Kidney (tissue), 14 donors: Measurements from ENCODE around the gene TUBGCP4. TPM values are rescaled to one million over a fixed set of nuclear protein-coding genes. Genes with fewer than 3 reads are reported as not detected.

ENCODE experiments used
- DNase-seq, 5 donors: peaks; one replicate each; pipeline ENCODE4 v3.0.0-alpha.2; 2013 to 2020
- FAIRE-seq: peaks from 2 replicates; lab custom pipeline; 2012; peaks lifted over from hg19 to GRCh38; lab: Jason Lieb, UNC
- H3K27ac ChIP-seq, 2 donors: one replicate each; pipeline ENCODE4 v1.7.0; 2013; ENCODE audit warnings: low read depth in 2 of 2, low read length in 2 of 2, inconsistent platforms in 1 of 2
- H3K27me3 ChIP-seq: one replicate; pipeline ENCODE4 v1.7.1; 2013; ENCODE audit warnings: low read length, inconsistent platforms; ENCODE audit not compliant: control insufficient read depth, insufficient read depth
- H3K36me3 ChIP-seq, 3 donors: one replicate each; pipeline versions ENCODE4 v1.7.0 to v1.7.1; 2013; ENCODE audit warnings: low read length in 3 of 3, control low read depth in 1 of 3, inconsistent platforms in 1 of 3; ENCODE audit not compliant: insufficient read depth in 3 of 3, control insufficient read depth in 2 of 3
- H3K4me1 ChIP-seq, 3 donors: one replicate each; pipeline versions ENCODE4 v1.7.0 to v1.7.1; 2013; ENCODE audit warnings: low read length in 3 of 3, inconsistent platforms in 1 of 3, low read depth in 1 of 3; ENCODE audit not compliant: control insufficient read depth in 2 of 3, insufficient read depth in 2 of 3
- H3K4me3 ChIP-seq, 3 donors: one replicate each; pipeline versions ENCODE4 v1.7.0 to v1.8.1; 2013; ENCODE audit warnings: low read length in 3 of 3, control low read depth in 1 of 3, inconsistent platforms in 1 of 3
- H3K9ac ChIP-seq, 3 donors: one replicate each; pipeline versions ENCODE4 v1.7.0 to v1.7.1; 2013; ENCODE audit warnings: low read length in 3 of 3, control low read depth in 1 of 3, inconsistent platforms in 1 of 3
- H3K9me3 ChIP-seq, 3 donors: one replicate each; pipeline versions ENCODE4 v1.7.0 to v1.7.1; 2013; ENCODE audit warnings: low read length in 3 of 3, control low read depth in 1 of 3, inconsistent platforms in 1 of 3; ENCODE audit not compliant: control insufficient read depth in 2 of 3, insufficient read depth in 1 of 3
- CTCF ChIP-seq: IDR thresholded peaks from 3 replicates; pipeline ENCODE4 v1.5.1; 2012; ENCODE audit warnings: mild to moderate bottlenecking, moderate library complexity, borderline replicate concordance; ENCODE audit not compliant: insufficient read depth; ENCODE audit errors: extremely low read depth
- intact Hi-C: fragments of 100-400 bp; cut with DNase I; formaldehyde crosslinking; loops from one replicate; pipeline ENCODE4 v1.11.1; 2022
- polyA plus RNA-seq: library from polyadenylated mRNA; stranded (reverse); fragments of 350-450 nt; fragmentation: Illumina TruSeq; extraction: RNeasy Lipid Tissue Mini Kit (QIAGEN cat#74804); gene quantifications from one replicate; pipeline ENCODE4 v1.2.3, GENCODE V29; 2014; ENCODE audit warnings: low read depth, low replicate concordance; ENCODE audit not compliant: insufficient read depth
- total RNA-seq: library from RNA; stranded (reverse); fragmentation: NEBNext Ultra II Directional; extraction: Animal tissue kit (Norgen Biotek cat#: 25700); gene quantifications from one replicate; pipeline ENCODE4 v1.2.1, GENCODE V29; 2021
- donor health status: control.
- donor health status: control.
- donor health status: control.
- donor health status: control.
- donor health status: control.
- donor health status: DM: yes; HTN: yes; CAD: no.
- donor health status: Normal renal cell carcinoma (clear cell type).

The TUBGCP4 gene
- total and polyA plus RNA-seq, 2 donors from 2014 or later = 2.7 to 12.9 TPM

GRCh38 chr15:43410572-43411214 is 39.8 kb downstream of the TUBGCP4 start:
- Histone ChIP-seq H3K36me3 (peaks cover 16 to 44% (median 30%) of the 10 kb centered on the region in 3 donors), H3K27ac (no peak overlapping the region), H3K27me3 (no peaks in the 10 kb centered on the region), H3K4me1 (peaks cover 0 to 2% (median 0%) of the 10 kb centered on the region in 3 donors), H3K9ac (no peak overlapping the region), H3K9me3 (no peaks in the 10 kb centered on the region), H3K4me3 (no peak overlapping the region)
- FAIRE-seq (no peak), DNase-seq (no peak)
- intact Hi-C loops = no loop called here
- TF ChIP-seq CTCF = no peak

GRCh38 chr15:43412096-43412495 is 41.2 kb downstream of the TUBGCP4 start:
- DNase-seq = no peak
- H3K4me1 ChIP-seq = no peaks in the 10 kb centered on the region
- H3K9ac ChIP-seq = no peak overlapping the region
- peaks cover 21 to 46% (median 35%) of the 10 kb centered on the region in 3 donors for H3K36me3 ChIP-seq
- intact Hi-C loops = no loop called here
- H3K27me3 ChIP-seq = no peaks in the 10 kb centered on the region
- no peak overlapping the region for H3K4me3 ChIP-seq
- FAIRE-seq = no peak
- H3K27ac ChIP-seq = no peak overlapping the region
- no peak for TF ChIP-seq CTCF
- no peaks in the 10 kb centered on the region for H3K9me3 ChIP-seq

- Histone ChIP-seq H3K4me3 (no peak overlapping the region), H3K4me1 (no peaks in the 10 kb centered on the region), H3K36me3 (peaks cover 14 to 31% (median 30%) of the 10 kb centered on the region in 3 donors), H3K9ac (no peak overlapping the region), H3K9me3 (no peaks in the 10 kb centered on the region), H3K27ac (no peak overlapping the region), H3K27me3 (no peaks in the 10 kb centered on the region)
- no peak for TF ChIP-seq CTCF
- FAIRE-seq (no peak), DNase-seq (no peak)
- intact Hi-C loops = no loop called here
Measured at GRCh38 chr15:43414196-43414595, 43.3 kb downstream of the TUBGCP4 start.

DNA sequence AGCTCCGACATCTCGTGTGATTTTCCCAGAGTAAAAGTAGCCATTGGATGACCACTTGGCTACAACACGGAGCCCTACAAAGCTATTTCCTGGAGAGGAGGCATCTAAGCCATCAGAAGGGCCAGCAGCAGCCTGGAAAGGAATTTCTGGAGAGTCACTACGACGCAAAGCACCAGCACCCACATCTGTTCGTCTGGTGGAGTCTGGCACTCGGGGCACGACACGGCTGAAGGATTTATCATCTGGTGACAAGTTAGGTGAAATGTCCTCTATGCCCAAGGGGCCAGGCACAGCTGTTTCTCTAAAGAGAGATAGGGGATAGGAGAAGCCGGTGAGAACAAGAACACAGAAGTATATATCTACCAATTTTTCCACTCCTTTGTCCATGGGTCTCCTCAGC is 49.5 kb downstream of the TUBGCP4 start:
- no peak overlapping the region for H3K9ac ChIP-seq
- no peak overlapping the region for H3K4me3 ChIP-seq
- no peak for TF ChIP-seq CTCF
- intact Hi-C loops = no loop called here
- H3K9me3 ChIP-seq = no peaks in the 10 kb centered on the region
- FAIRE-seq = no peak
- H3K4me1 ChIP-seq = no peaks in the 10 kb centered on the region
- no peaks in the 10 kb centered on the region for H3K27me3 ChIP-seq
- no peak for DNase-seq
- H3K36me3 ChIP-seq = peaks cover 7 to 37% (median 25%) of the 10 kb centered on the region in 3 donors
- H3K27ac ChIP-seq = no peak overlapping the region
